Right lobe of liver (tissue), 6 donors: ENCODE data around the gene SLC44A1. TPM values are rescaled to one million over a fixed set of nuclear protein-coding genes. Genes with fewer than 3 reads are reported as not detected.

Source experiments
- ATAC-seq, 4 donors: fragments of 200-7000 bp; cut with Tn5 transposase; one replicate each; pipeline ENCODE4 v1.9.1; 2020; ENCODE audit warnings: mild to moderate bottlenecking in 4 of 4, moderate library complexity in 4 of 4
- DNase-seq, 3 donors: peaks; one replicate each; pipeline ENCODE4 v3.0.0-alpha.2; 2020
- H3K27ac ChIP-seq, 3 donors: fragments of 200-600 bp; one replicate each; pipeline ENCODE4 v1.8.0; 2022
- H3K27me3 ChIP-seq, 2 donors: fragments of 200-600 bp; one replicate each; pipeline ENCODE4 v1.8.0; 2022
- H3K36me3 ChIP-seq, 4 donors: fragments of 200-600 bp; sonication (generic) in 1 of 4; one replicate each; pipeline versions ENCODE4 v1.5.1 to v1.8.0; 2017 to 2022; ENCODE audit warnings: control low read depth in 1 of 4
- H3K4me1 ChIP-seq, 4 donors: fragments of 200-600 bp; sonication (generic) in 1 of 4; one replicate each; pipeline versions ENCODE4 v1.5.1 to v1.8.0; 2017 to 2022; ENCODE audit warnings: control low read depth in 1 of 4
- H3K4me3 ChIP-seq, 3 donors: fragments of 200-600 bp; one replicate each; pipeline ENCODE4 v1.8.0; 2022
- H3K9me3 ChIP-seq, 4 donors: fragments of 200-600 bp; sonication (generic) in 1 of 4; one replicate each; pipeline versions ENCODE4 v1.5.1 to v1.8.0; 2017 to 2022; ENCODE audit warnings: control low read depth in 1 of 4
- POLR2A ChIP-seq: fragments of 450-650 bp; IDR thresholded peaks from one replicate; pipeline ENCODE4 v1.6.1; 2017; ENCODE audit warnings: antibody characterized with exemption, mild to moderate bottlenecking
- WGBS: methylation state at CpG from one replicate; pipeline ENCODE4 v1.1.6; 2018; ENCODE audit warnings: low coverage, low lambda C conversion rate; ENCODE audit not compliant: insufficient coverage; ENCODE audit errors: missing lambda C conversion rate; 5-methylcytosine and 5-hydroxymethylcytosine counted together
- intact Hi-C, 2 donors: fragments of 100-400 bp; cut with DNase I; formaldehyde crosslinking; loops; one replicate each; pipeline versions ENCODE4 v1.11.2 to v1.14.1; 2022
- total RNA-seq, 6 experiments: library from RNA; depleted of rRNA in 2 of 6; stranded (reverse); fragments of >200 nt in 2 of 6; fragmentation: NEBNext Ultra II Directional in 3 of 6; extraction: Animal tissue kit (Norgen Biotek cat#: 25700) in 3 of 6; gene quantifications; one replicate each; pipeline versions ENCODE4 v1.1.0 to v1.2.4, GENCODE V29; 2016 to 2023
- TF ChIP-seq, protein P1 (sequence below), 4 donors: fragments of 200-600 bp in 3 of 4; fragments of 450-650 bp in 1 of 4; IDR thresholded peaks; one replicate each; pipeline versions ENCODE4 v1.5.1 to v1.8.0; 2016 to 2022; ENCODE audit warnings: antibody characterized with exemption in 4 of 4, mild to moderate bottlenecking in 2 of 4
- donor health status: DM: no; HTN: yes; CAD: no.
- donor health status: DM: no; HTN: no; CAD: no.
- donor health status: DM: no; HTN: no; CAD: no.
- donor health status: DM: no; HTN: yes; CAD: no.
- donor health status: DM: no; HTN: yes; CAD: no.

The SLC44A1 gene
- total RNA-seq, 6 experiments from 2014 or later, result 44.7 to 73.2 (median 50.1) TPM

DNA sequence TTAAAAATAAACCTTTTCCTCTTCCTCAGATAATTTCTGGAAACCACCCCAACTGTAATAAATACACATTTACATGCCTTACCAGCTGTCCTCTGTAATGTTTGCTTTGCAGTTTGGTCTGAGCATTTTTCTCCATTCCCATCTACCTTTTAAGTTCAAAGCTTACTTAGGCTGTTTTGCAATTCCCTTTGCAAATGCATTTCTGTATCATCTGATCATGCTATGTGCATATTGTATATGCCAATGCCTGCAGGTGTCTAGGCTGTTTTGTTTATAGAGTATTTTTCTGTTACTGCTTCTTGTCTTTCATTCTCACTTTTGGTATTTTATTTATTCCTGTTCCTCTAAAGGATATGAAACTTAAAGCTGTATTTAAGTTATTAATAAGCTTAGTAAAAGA is 86.3 kb downstream of the SLC44A1 start:
- no peak for TF ChIP-seq POLR2A
- TF ChIP-seq, protein P1, sequence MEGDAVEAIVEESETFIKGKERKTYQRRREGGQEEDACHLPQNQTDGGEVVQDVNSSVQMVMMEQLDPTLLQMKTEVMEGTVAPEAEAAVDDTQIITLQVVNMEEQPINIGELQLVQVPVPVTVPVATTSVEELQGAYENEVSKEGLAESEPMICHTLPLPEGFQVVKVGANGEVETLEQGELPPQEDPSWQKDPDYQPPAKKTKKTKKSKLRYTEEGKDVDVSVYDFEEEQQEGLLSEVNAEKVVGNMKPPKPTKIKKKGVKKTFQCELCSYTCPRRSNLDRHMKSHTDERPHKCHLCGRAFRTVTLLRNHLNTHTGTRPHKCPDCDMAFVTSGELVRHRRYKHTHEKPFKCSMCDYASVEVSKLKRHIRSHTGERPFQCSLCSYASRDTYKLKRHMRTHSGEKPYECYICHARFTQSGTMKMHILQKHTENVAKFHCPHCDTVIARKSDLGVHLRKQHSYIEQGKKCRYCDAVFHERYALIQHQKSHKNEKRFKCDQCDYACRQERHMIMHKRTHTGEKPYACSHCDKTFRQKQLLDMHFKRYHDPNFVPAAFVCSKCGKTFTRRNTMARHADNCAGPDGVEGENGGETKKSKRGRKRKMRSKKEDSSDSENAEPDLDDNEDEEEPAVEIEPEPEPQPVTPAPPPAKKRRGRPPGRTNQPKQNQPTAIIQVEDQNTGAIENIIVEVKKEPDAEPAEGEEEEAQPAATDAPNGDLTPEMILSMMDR (IDR thresholded peaks at IDR 0.05), result no peak
- peaks cover 0 to 4% (median 0%) of the 10 kb centered on the region in 4 donors for H3K36me3 ChIP-seq
- intact Hi-C loops, result no loop called here
- H3K27ac ChIP-seq, result no peak overlapping the region
- DNase-seq (no peak), ATAC-seq (peak in 3 of 4 donors; percentile 32 to 60 (median 56))
- H3K9me3 ChIP-seq, result no peaks in the 10 kb centered on the region
- H3K4me3 ChIP-seq, result no peak overlapping the region
- peaks cover 0 to 25% (median 3%) of the 10 kb centered on the region in 4 donors for H3K4me1 ChIP-seq
- H3K27me3 ChIP-seq, result no peaks in the 10 kb centered on the region

GRCh38 chr9:105331160-105331559 is 86.7 kb downstream of the SLC44A1 start:
- H3K4me3 ChIP-seq, result no peak overlapping the region
- peaks cover 0 to 5% (median 0%) of the 10 kb centered on the region in 4 donors for H3K36me3 ChIP-seq
- H3K9me3 ChIP-seq, result no peaks in the 10 kb centered on the region
- peak overlapping the region in 1 of 3 donors; percentile 2 for H3K27ac ChIP-seq
- ATAC-seq (no peak), DNase-seq (no peak)
- intact Hi-C loops, result no loop called here
- no peaks in the 10 kb centered on the region for H3K27me3 ChIP-seq
- no peak for TF ChIP-seq POLR2A
- TF ChIP-seq, protein P1 (IDR thresholded peaks at IDR 0.05), result no peak
- 69% methylated on average over 3 of the region's 3 CpGs for WGBS
- H3K4me1 ChIP-seq, result peaks cover 0 to 25% (median 3%) of the 10 kb centered on the region in 4 donors

DNA sequence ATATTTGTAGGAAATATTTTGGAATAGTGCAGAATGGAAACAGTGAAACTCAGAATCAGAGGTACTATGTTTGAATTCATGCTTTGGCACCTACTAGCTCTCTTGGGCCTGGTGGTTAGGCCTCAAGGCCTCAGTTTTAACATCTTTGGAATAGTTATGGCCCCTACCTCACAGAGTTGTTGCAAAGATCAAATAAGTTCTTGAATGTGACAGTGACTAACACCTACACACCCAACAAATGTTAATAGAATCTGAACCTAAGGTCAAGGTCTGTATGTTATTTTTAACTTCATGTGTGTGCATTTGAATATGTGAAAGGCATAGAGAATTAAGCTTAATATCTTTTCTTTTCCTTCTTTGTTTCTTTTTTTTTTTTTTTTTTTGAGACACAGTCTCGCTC is 87.3 kb downstream of the SLC44A1 start:
- ATAC-seq (peak in 3 of 4 donors; percentile 21 to 69 (median 41)), DNase-seq (no peak)
- H3K4me3 ChIP-seq, result no peak overlapping the region
- intact Hi-C loops, result no loop called here
- peaks cover 0 to 25% (median 3%) of the 10 kb centered on the region in 4 donors for H3K4me1 ChIP-seq
- peak overlapping the region in 2 of 3 donors; percentile 2 to 14 for H3K27ac ChIP-seq
- no peaks in the 10 kb centered on the region for H3K9me3 ChIP-seq
- TF ChIP-seq, protein P1 (IDR thresholded peaks at IDR 0.05), result no peak
- no peak for TF ChIP-seq POLR2A
- no CpG with 5 or more reads among the region's 1 CpG for WGBS
- peaks cover 0 to 11% (median 0%) of the 10 kb centered on the region in 4 donors for H3K36me3 ChIP-seq
- no peaks in the 10 kb centered on the region for H3K27me3 ChIP-seq

DNA sequence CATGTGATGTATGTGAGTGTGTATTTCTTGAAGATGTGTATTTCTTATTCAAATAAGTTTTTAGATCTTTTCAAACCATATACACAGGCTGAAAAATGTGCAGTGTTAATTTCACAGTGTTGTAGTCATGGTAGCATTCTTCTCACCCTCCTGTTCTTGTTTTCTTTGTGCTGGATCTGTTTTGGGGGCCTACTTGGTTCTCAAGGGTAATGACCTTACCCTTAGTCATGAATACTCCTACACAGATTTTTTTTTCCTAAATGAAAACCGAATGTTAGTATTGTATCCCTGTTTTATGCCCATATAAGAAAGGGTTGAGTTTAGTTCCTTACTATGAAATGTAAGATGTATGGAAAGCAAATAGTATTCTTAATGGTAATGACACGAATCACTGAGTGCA is 88.0 kb downstream of the SLC44A1 start:
- DNase-seq (no peak), ATAC-seq (no peak)
- Histone ChIP-seq H3K4me1 (peaks cover 0 to 25% (median 3%) of the 10 kb centered on the region in 4 donors), H3K27me3 (no peaks in the 10 kb centered on the region), H3K36me3 (peaks cover 0 to 15% (median 0%) of the 10 kb centered on the region in 4 donors), H3K9me3 (no peaks in the 10 kb centered on the region), H3K27ac (peak overlapping the region in 1 of 3 donors; percentile 14), H3K4me3 (no peak overlapping the region)
- 82% methylated on average over 2 of the region's 2 CpGs for WGBS
- no peak for TF ChIP-seq POLR2A
- TF ChIP-seq, protein P1 (IDR thresholded peaks at IDR 0.05), result no peak
- intact Hi-C loops, result no loop called here

- H3K4me3 ChIP-seq, result no peak overlapping the region
- H3K27me3 ChIP-seq, result no peaks in the 10 kb centered on the region
- no peak for DNase-seq
- no peaks in the 10 kb centered on the region for H3K9me3 ChIP-seq
- WGBS, result 100% methylated on average over 1 of the region's 1 CpG
- ATAC-seq, result no peak
- no peak for TF ChIP-seq POLR2A
- TF ChIP-seq, protein P1 (IDR thresholded peaks at IDR 0.05), result no peak
- H3K36me3 ChIP-seq, result peaks cover 0 to 19% (median 0%) of the 10 kb centered on the region in 4 donors
- H3K4me1 ChIP-seq, result peaks cover 0 to 25% (median 3%) of the 10 kb centered on the region in 4 donors
- H3K27ac ChIP-seq, result no peak overlapping the region
- intact Hi-C loops, result no loop called here
These were observed 88.6 kb downstream of the SLC44A1 start for GRCh38 chr9:105333076-105333475.
